K562 (cell line): ENCODE measurements around the gene ATP9B. TPM values are rescaled to one million over a fixed set of nuclear protein-coding genes. Genes with fewer than 3 reads are reported as not detected.

Experiments used
- CGGBP1 ChIP-seq: fragments of 250-450 bp; sonication (Bioruptor Pico); IDR thresholded peaks from 2 replicates; pipeline ENCODE4 v1.9.0; 2021; ENCODE audit warnings: mild to moderate bottlenecking
- CHAMP1 ChIP-seq: fragments of 450-650 bp; IDR thresholded peaks from 2 replicates; pipeline ENCODE4 v1.6.1; 2016; ENCODE audit warnings: mild to moderate bottlenecking
- DLX4 ChIP-seq: fragments of 250-450 bp; sonication (Bioruptor Pico); IDR thresholded peaks from 2 replicates; pipeline ENCODE4 v1.6.1; 2021; ENCODE audit warnings: mild to moderate bottlenecking
- ESRRB ChIP-seq: fragments of 250-450 bp; sonication (Bioruptor Pico); IDR thresholded peaks from 2 replicates; pipeline ENCODE4 v1.5.0; 2020; ENCODE audit warnings: mild to moderate bottlenecking, moderate library complexity, borderline replicate concordance
- ETV1 ChIP-seq: fragments of 450-650 bp; conservative IDR thresholded peaks from 2 replicates; pipeline ENCODE4 v1.6.1; 2016; ENCODE audit warnings: missing genetic modification characterization, control low read depth, low read depth, missing compliant biosample characterization
- ETV6 ChIP-seq, 3 experiments: fragments of 150-350 bp in 1 of 3; sonication (generic) in 1 of 3; formaldehyde crosslinking in 1 of 3; IDR thresholded peaks; 2 replicates each; pipeline versions ENCODE4 v1.6.1 to v1.8.0; 2014 to 2022; ENCODE audit warnings: borderline replicate concordance in 2 of 3, low read depth in 2 of 3, antibody characterized with exemption in 1 of 3, low read length in 1 of 3, mild to moderate bottlenecking in 1 of 3, missing genetic modification reagents in 1 of 3
- HDAC6 ChIP-seq: IDR thresholded peaks from 2 replicates; pipeline ENCODE4 v1.6.1; 2012; ENCODE audit warnings: low read depth, mild to moderate bottlenecking, control low read depth, inconsistent platforms, low read length, moderate library complexity
- JUND ChIP-seq, 2 experiments: IDR thresholded peaks; 2 replicates in 1 of 2; 3 replicates in 1 of 2; pipeline ENCODE4 v1.6.1; 2011; ENCODE audit warnings: borderline replicate concordance in 2 of 2, low read depth in 2 of 2, low read length in 2 of 2, improper control_type of control experiment in 1 of 2, missing biosample characterization in 1 of 2, missing genetic modification characterization in 1 of 2, missing genetic modification reagents in 1 of 2
- PHTF2 ChIP-seq: fragments of 250-450 bp; sonication (Bioruptor Pico); IDR thresholded peaks from 2 replicates; pipeline ENCODE4 v1.5.0; 2021; ENCODE audit warnings: mild to moderate bottlenecking
- SIN3B ChIP-seq: fragments of 450-650 bp; IDR thresholded peaks from 2 replicates; pipeline ENCODE4 v1.6.1; 2017; ENCODE audit warnings: low read depth, mild to moderate bottlenecking, moderate library complexity
- SMARCC2 ChIP-seq: fragments of 450-650 bp; IDR thresholded peaks from 2 replicates; pipeline ENCODE4 v1.6.1; 2017; ENCODE audit warnings: antibody characterized with exemption, moderate library complexity, mild to moderate bottlenecking, low read depth
- SRF ChIP-seq, 2 experiments: fragments of 250-450, 450-650 bp in 1 of 2; sonication (Bioruptor Pico) in 1 of 2; sonication (generic) in 1 of 2; formaldehyde crosslinking; IDR thresholded peaks; 2 replicates each; pipeline versions ENCODE4 v1.5.0 to v1.5.1; 2020 to 2022; ENCODE audit warnings: mild to moderate bottlenecking in 1 of 2, missing genetic modification reagents in 1 of 2
- TCF7L2 ChIP-seq: fragments of 150-350 bp; IDR thresholded peaks from 2 replicates; pipeline ENCODE4 v1.6.1; 2016; ENCODE audit warnings: low read depth, mild to moderate bottlenecking, low read length, moderate library complexity
- TEAD4 ChIP-seq, 2 experiments: sonication (generic) in 1 of 2; formaldehyde crosslinking in 1 of 2; IDR thresholded peaks; 2 replicates each; pipeline versions ENCODE4 v1.6.1 to v1.8.0; 2012 to 2022; ENCODE audit warnings: borderline replicate concordance in 1 of 2, inconsistent platforms in 1 of 2, low read length in 1 of 2, mild to moderate bottlenecking in 1 of 2, missing genetic modification reagents in 1 of 2
- U2AF1 ChIP-seq: fragments of 200-400 bp; formaldehyde crosslinking; optimal IDR thresholded peaks from 2 replicates; pipeline ENCODE3; 2017; ENCODE audit warnings: mild to moderate bottlenecking, low read depth, low read length, moderate library complexity
- ZNF253 ChIP-seq: fragments of 250-450 bp; sonication (Bioruptor Pico); conservative IDR thresholded peaks from 2 replicates; pipeline ENCODE4 v1.6.1; 2021; ENCODE audit warnings: mild to moderate bottlenecking
- ZNF280B ChIP-seq: fragments of 250-450 bp; sonication (Bioruptor Pico); IDR thresholded peaks from 2 replicates; pipeline ENCODE4 v1.5.1; 2021; ENCODE audit warnings: mild to moderate bottlenecking
- polyA plus RNA-seq, 8 experiments: library from polyadenylated mRNA; depleted of rRNA in 4 of 8; stranded (reverse) in 5 of 8; unstranded in 3 of 8; fragments of >200 nt; fragmentation: Nextera tagmentation in 2 of 8; fragmentation: Illumina TruSeq in 1 of 8; extraction: Ambion mirVana in 2 of 8; extraction: Trizol in 1 of 8; gene quantifications; 2 replicates each; pipeline versions ENCODE4 v1.2.1 to v1.2.3, GENCODE V29; 2011 to 2014; ENCODE audit warnings: inconsistent platforms in 1 of 8, missing spikeins in 1 of 8
- total RNA-seq, 7 experiments: library from RNA; depleted of rRNA in 6 of 7; stranded (reverse); fragments of >200 nt in 6 of 7; fragmentation: Illumina TruSeq in 2 of 7; extraction: Trizol in 2 of 7; gene quantifications; 2 replicates each; pipeline versions ENCODE4 v1.2.1 to v1.2.3, GENCODE V29; 2011 to 2021; ENCODE audit warnings: low replicate concordance in 1 of 7
- TF ChIP-seq, protein P1 (sequence below): fragments of 450-650 bp; IDR thresholded peaks from 2 replicates; pipeline ENCODE4 v1.6.1; 2017; ENCODE audit warnings: mild to moderate bottlenecking, moderate library complexity

The ATP9B gene
- total and polyA plus RNA-seq, 9 of the 15 experiments (the other 6 are each of a cell fraction or from before 2014, with no cell fraction given): 0.66 to 13.2 (median 7.9) TPM

- TF ChIP-seq ETV6 (IDR thresholded peaks at IDR 0.05; ENCODE audit: borderline replicate concordance in 1 of 2, low read depth in 2 of 2, low read length in 1 of 2): no peak
- TF ChIP-seq ETV6 (CRISPR knock-in tag; IDR thresholded peaks at IDR 0.05; ENCODE audit: borderline replicate concordance): no peak
- TF ChIP-seq SMARCC2: no peak
- no peak for TF ChIP-seq ZNF253
- TF ChIP-seq JUND (IDR thresholded peaks at IDR 0.05; ENCODE audit: borderline replicate concordance, low read depth, low read length): peak; percentile 74
- peak; percentile 73; the same call in 2 of the 3 replicates for TF ChIP-seq JUND (tag; IDR thresholded peaks at IDR 0.05; ENCODE audit: borderline replicate concordance, low read depth, low read length)
- peak; percentile 59; the same call in 1 of the 2 replicates for TF ChIP-seq SIN3B
- no peak for TF ChIP-seq CGGBP1 (CRISPR knock-in tag)
- no peak for TF ChIP-seq TCF7L2
- TF ChIP-seq SRF (CRISPR knock-in tag; IDR thresholded peaks at IDR 0.05): no peak
- no peak for TF ChIP-seq ZNF280B
- no peak for TF ChIP-seq ESRRB
- TF ChIP-seq, protein P1, sequence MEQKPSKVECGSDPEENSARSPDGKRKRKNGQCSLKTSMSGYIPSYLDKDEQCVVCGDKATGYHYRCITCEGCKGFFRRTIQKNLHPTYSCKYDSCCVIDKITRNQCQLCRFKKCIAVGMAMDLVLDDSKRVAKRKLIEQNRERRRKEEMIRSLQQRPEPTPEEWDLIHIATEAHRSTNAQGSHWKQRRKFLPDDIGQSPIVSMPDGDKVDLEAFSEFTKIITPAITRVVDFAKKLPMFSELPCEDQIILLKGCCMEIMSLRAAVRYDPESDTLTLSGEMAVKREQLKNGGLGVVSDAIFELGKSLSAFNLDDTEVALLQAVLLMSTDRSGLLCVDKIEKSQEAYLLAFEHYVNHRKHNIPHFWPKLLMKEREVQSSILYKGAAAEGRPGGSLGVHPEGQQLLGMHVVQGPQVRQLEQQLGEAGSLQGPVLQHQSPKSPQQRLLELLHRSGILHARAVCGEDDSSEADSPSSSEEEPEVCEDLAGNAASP: no peak
- no peak for TF ChIP-seq ETV1
- TF ChIP-seq PHTF2 (CRISPR knock-in tag): no peak
- TF ChIP-seq U2AF1: no peak
- TF ChIP-seq CHAMP1: no peak
- TF ChIP-seq DLX4 (CRISPR knock-in tag): no peak
- no peak for TF ChIP-seq HDAC6
- TF ChIP-seq TEAD4 (IDR thresholded peaks at IDR 0.05; ENCODE audit: low read length): no peak
- TF ChIP-seq TEAD4 (CRISPR knock-in tag; IDR thresholded peaks at IDR 0.05; ENCODE audit: borderline replicate concordance): no peak
Observed at GRCh38 chr18:79068937-79069716, at the start of gene ATP9B (continued).
